Endothelial cell (in vitro differentiated cells): Measurements from ENCODE around the gene FOXN1. TPM values are rescaled to one million over a fixed set of nuclear protein-coding genes. Genes with fewer than 3 reads are reported as not detected.

Experiments
- DNase-seq: peaks from one replicate; pipeline ENCODE4 v3.0.0; 2021; ENCODE audit warnings: low spot score
- H3K27ac Mint-ChIP-seq: one replicate; pipeline ENCODE4 v1.8.0; 2021; ENCODE audit warnings: mixed read lengths, inconsistent platforms; ENCODE audit not compliant: unreplicated experiment
- H3K27me3 Mint-ChIP-seq: one replicate; pipeline ENCODE4 v1.8.0; 2021; ENCODE audit warnings: mild to moderate bottlenecking, moderate library complexity, mixed read lengths, inconsistent platforms; ENCODE audit not compliant: unreplicated experiment
- H3K36me3 Mint-ChIP-seq: one replicate; pipeline ENCODE4 v1.8.0; 2021; ENCODE audit warnings: mild to moderate bottlenecking, low read depth, mixed read lengths, inconsistent platforms; ENCODE audit not compliant: unreplicated experiment
- H3K4me1 Mint-ChIP-seq: one replicate; pipeline ENCODE4 v1.8.0; 2021; ENCODE audit warnings: mild to moderate bottlenecking, mixed read lengths, inconsistent platforms; ENCODE audit not compliant: unreplicated experiment
- H3K4me3 Mint-ChIP-seq: one replicate; pipeline ENCODE4 v1.8.0; 2021; ENCODE audit warnings: mild to moderate bottlenecking, mixed read lengths, inconsistent platforms; ENCODE audit not compliant: unreplicated experiment
- H3K9me3 Mint-ChIP-seq: one replicate; pipeline ENCODE4 v1.8.0; 2021; ENCODE audit warnings: mixed read lengths, inconsistent platforms; ENCODE audit not compliant: unreplicated experiment
- CTCF ChIP-seq: fragments of 200-600 bp; sonication (generic); IDR thresholded peaks from one replicate; pipeline ENCODE4 v1.5.0; 2021; ENCODE audit warnings: antibody characterized with exemption; ENCODE audit not compliant: unreplicated experiment
- total RNA-seq: library from RNA; stranded (reverse); fragmentation: NEBNext Ultra II Directional; extraction: Animal tissue kit (Norgen Biotek cat#: 25700); gene quantifications from one replicate; pipeline ENCODE4 v1.2.1, GENCODE V29; 2021; ENCODE audit not compliant: unreplicated experiment

FOXN1 gene
- total RNA-seq, 1 donor from 2014 or later, result not detected

DNA sequence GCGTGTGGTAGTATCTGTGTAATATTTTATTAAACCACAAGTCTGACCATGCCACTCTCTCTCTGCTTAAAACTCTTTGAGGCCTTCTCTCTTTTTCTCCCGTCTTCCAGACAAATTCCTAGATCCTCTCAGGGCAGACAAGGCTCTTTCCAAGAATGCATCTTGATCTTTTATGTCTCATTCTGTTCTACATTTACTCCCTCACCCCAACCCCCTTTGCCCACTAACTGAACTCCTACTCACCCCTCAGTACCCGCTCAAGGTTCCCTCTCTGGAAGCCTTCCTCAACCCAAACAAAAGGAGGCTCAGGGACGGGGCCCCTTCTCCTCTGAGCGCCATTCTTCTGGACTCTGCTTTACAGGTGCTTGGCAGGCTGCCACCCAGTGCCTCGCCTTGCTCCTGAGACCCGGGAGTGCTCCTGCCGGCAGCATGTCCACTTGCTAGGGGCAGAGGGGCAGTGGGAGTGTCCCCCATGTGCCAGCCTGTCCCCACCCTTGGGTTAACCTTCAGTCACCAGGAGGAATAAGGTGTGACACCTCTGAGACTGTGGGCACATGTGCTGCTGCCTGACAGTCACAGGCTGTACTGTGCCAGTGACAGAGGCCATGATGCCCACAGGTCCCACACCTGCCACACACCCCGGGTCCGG, 23.5 kb upstream of the FOXN1 start:
- no peak for DNase-seq
- H3K4me1 Mint-ChIP-seq, result no peaks in the 10 kb centered on the region
- peaks cover 23% of the 10 kb centered on the region for H3K27me3 Mint-ChIP-seq
- TF ChIP-seq CTCF, result no peak
- no peak overlapping the region for H3K4me3 Mint-ChIP-seq
- H3K9me3 Mint-ChIP-seq, result no peaks in the 10 kb centered on the region
- no peak overlapping the region for H3K27ac Mint-ChIP-seq
- no peaks in the 10 kb centered on the region for H3K36me3 Mint-ChIP-seq

DNA sequence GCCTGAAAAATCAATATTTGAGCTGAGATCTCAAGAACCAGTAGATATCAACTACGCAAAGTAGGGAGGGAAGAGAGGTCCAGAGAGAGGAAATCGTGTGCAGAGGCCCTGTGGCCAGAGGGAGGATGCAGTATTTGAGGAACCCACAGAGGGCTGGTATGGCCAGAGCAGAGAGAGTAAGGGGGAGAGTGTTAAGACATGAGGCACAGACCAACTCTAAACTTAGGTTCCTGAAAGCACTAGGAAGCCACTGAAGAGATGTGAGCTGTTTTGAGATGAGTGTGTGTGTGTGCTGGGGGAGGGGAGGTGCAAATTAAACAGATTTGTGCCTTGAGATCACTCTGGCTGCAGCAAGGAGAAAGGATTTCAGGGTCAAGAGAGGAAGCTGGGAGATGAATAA, 21.9 kb upstream of the FOXN1 start:
- Mint-ChIP-seq H3K9me3 (no peaks in the 10 kb centered on the region), H3K27ac (no peak overlapping the region), H3K4me1 (no peaks in the 10 kb centered on the region), H3K4me3 (no peak overlapping the region), H3K27me3 (peaks cover 17% of the 10 kb centered on the region), H3K36me3 (no peaks in the 10 kb centered on the region)
- no peak for DNase-seq
- no peak for TF ChIP-seq CTCF

GRCh38 chr17:28485049-28485448, 21.1 kb upstream of the FOXN1 start:
- no peaks in the 10 kb centered on the region for H3K9me3 Mint-ChIP-seq
- no peak for DNase-seq
- no peak for TF ChIP-seq CTCF
- H3K4me1 Mint-ChIP-seq, result no peaks in the 10 kb centered on the region
- H3K36me3 Mint-ChIP-seq, result no peaks in the 10 kb centered on the region
- H3K27ac Mint-ChIP-seq, result no peak overlapping the region
- H3K4me3 Mint-ChIP-seq, result no peak overlapping the region
- peaks cover 17% of the 10 kb centered on the region for H3K27me3 Mint-ChIP-seq

DNA sequence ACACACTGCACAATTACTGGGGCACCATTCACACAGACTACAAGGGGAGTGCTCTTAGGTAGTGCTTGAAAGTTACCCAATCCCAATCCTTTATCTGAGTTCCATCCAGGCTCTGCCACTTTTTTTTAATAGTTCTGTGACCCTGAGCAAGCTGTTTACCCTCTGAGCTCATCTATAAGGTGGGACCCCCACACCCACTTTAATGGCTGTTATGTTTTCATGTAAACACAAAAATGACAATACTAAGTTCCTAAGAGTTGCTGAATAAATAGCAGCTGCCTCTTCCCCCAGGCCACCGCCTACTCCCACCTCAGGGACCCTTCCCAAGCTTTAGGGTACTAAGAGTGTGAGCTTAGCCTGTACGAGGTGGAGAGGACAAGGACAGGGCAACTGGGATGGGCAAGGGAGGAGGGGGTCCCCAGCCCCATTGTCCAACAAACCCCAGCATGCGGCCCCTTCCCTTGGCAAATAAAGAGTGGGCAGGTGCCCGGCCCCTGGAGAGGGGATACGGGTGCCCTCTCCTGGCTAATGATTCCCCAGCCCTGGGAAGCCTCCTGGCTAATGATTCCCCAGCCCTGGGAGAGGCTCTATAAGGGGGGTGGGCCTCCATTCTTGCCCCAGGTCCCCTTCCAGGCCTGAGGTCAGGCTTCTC, 18.1 kb upstream of the FOXN1 start:
- Mint-ChIP-seq H3K9me3 (no peaks in the 10 kb centered on the region), H3K4me1 (peaks cover 5% of the 10 kb centered on the region), H3K4me3 (no peak overlapping the region), H3K27ac (no peak overlapping the region), H3K36me3 (peaks cover 5% of the 10 kb centered on the region), H3K27me3 (peaks cover 12% of the 10 kb centered on the region)
- no peak for DNase-seq
- no peak for TF ChIP-seq CTCF

- TF ChIP-seq CTCF, result no peak
- peaks cover 13% of the 10 kb centered on the region for H3K27me3 Mint-ChIP-seq
- H3K27ac Mint-ChIP-seq, result no peak overlapping the region
- no peak for DNase-seq
- no peak overlapping the region for H3K4me3 Mint-ChIP-seq
- peaks cover 5% of the 10 kb centered on the region for H3K36me3 Mint-ChIP-seq
- peaks cover 6% of the 10 kb centered on the region for H3K4me1 Mint-ChIP-seq
- no peaks in the 10 kb centered on the region for H3K9me3 Mint-ChIP-seq
Observed at GRCh38 chr17:28488533-28489276, 17.4 kb upstream of the FOXN1 start.
